Astrocyte of the cerebellum (primary cell): ENCODE results near the gene LDB2.

Experiments
- DNase-seq: peaks from one replicate; pipeline ENCODE4 v3.0.0-alpha.2; 2011; ENCODE audit warnings: low read depth
- H3K4me3 ChIP-seq: 2 replicates; pipeline ENCODE4 v1.5.1; 2011; ENCODE audit warnings: mild to moderate bottlenecking, low read depth, low read length, moderate library complexity
- CTCF ChIP-seq: IDR thresholded peaks from 2 replicates; pipeline ENCODE4 v1.5.1; 2012; ENCODE audit warnings: low read length, low read depth, moderate library complexity, mild to moderate bottlenecking; ENCODE audit errors: missing control alignments
- in situ Hi-C: cut with HindIII; loops from 2 replicates; pipeline ENCODE4 v1.10.0; 2017; ENCODE audit warnings: low sequenced_read_pairs

The LDB2 gene

DNA sequence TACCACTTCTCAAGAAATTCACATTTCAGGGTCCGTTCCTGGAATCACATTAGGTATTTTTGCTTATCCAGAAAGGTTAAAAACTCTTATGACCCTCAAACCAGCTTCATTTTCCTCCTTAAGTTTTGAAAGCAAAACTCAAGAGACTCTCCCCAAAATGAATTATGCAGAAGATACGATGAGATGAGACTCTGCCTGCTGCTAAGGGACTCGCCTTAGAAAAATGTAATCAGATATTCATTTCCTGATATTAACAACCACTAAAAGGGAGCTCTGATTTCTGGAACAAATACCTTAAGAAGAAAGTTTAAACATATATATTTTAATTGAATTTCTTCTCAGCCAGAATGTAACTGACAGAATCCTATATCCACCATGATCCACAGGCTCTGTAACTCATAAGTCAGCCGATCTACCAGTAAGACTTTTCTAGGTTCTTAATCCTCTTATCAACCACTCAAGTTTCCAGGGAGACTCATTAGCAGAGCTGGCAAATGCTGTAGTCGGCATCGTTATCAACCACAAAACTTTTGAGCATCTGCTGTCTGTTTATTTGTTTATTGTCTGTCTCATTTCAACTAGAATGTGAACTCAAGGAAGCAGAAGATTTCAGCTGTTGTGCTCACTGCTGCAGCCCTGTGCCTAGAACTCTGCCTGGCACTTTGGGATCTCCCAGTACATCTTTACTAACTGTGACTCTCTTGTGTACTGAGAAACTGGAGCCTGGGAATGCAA is 112.5 kb downstream of the LDB2 start:
- in situ Hi-C loops: no loop called here
- no peak for DNase-seq
- no peak overlapping the region for H3K4me3 ChIP-seq
- TF ChIP-seq CTCF: no peak

GRCh38 chr4:16783119-16783518 is 115.3 kb downstream of the LDB2 start:
- no peak for DNase-seq
- no peak overlapping the region for H3K4me3 ChIP-seq
- no peak for TF ChIP-seq CTCF
- in situ Hi-C loops: no loop called here

- no peak overlapping the region for H3K4me3 ChIP-seq
- TF ChIP-seq CTCF: no peak
- DNase-seq: peak; percentile 91
- in situ Hi-C loops: no loop called here
Observed at GRCh38 chr4:16779028-16779675, 119.3 kb downstream of the LDB2 start.

GRCh38 chr4:16777726-16778125 is 120.7 kb downstream of the LDB2 start:
- no peak for TF ChIP-seq CTCF
- in situ Hi-C loops: no loop called here
- H3K4me3 ChIP-seq: no peak overlapping the region
- DNase-seq: no peak

DNA sequence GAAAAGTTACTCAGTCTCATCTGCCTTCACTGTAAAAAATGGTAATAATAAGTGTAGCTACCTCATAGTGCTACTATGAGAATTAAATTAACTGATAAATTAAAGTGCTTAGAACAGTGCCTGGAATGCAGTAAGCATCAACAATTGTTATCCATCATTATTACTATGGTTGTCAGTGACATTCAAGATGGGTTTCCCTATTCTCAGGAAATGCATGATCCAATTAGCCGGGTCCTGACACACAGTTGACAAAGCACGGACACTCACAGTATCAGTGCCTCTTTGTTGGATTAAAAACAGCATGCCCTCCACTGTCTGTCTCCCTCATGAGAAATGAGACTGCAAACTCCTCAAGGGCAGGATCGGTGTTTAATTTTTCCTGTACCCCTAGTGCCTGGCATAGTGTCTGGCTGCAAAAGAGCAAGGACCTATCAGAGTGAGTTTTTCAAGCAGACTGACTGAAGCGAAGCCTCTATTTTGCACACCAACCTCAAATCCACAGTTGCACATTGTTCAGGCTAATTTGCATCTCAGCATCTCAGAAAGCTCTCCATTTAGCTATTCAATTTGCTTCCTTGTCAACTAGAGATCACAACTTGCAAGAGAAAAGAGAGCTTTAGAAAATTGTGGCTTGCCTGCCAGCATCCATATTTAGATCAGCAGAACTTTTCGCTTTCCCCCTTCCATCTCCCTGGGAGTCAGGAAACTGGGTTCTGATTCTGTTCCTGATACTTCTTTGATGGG is 122.9 kb downstream of the LDB2 start:
- H3K4me3 ChIP-seq: no peak overlapping the region
- in situ Hi-C loops: no loop called here
- no peak for TF ChIP-seq CTCF

GRCh38 chr4:16772366-16772850 is 126.0 kb downstream of the LDB2 start:
- peak; percentile 36 for DNase-seq
- no peak overlapping the region for H3K4me3 ChIP-seq
- no peak for TF ChIP-seq CTCF
- in situ Hi-C loops: no loop called here

More for the DNA sequence above, 122.9 kb downstream of the LDB2 start:
- DNase-seq: no peak
